ENCODE results near the gene RPTOR.

RPTOR gene

GRCh38 chr17:80996422-80997305 lies 452.0 kb downstream of the RPTOR start:
- no peak overlapping the region for H3K4me3 ChIP-seq (ENCODE audit: low read depth, low read length)
- no peak for DNase-seq (ENCODE audit: low read depth)
- TF ChIP-seq CTCF (IDR thresholded peaks at IDR 0.05; ENCODE audit: low read depth, low read length, missing control alignments), result no peak
- in situ Hi-C loops (cut with HindIII; ENCODE audit: low sequenced_read_pairs), result no loop called here

GRCh38 chr17:80997424-80998117 lies 452.9 kb downstream of the RPTOR start:
- no peak for DNase-seq (ENCODE audit: low read depth)
- in situ Hi-C loops (cut with HindIII; ENCODE audit: low sequenced_read_pairs), result no loop called here
- no peak overlapping the region for H3K4me3 ChIP-seq (ENCODE audit: low read depth, low read length)
- TF ChIP-seq CTCF (IDR thresholded peaks at IDR 0.05; ENCODE audit: low read depth, low read length, missing control alignments), result no peak

- DNase-seq (ENCODE audit: low read depth), result no peak
- no peak overlapping the region for H3K4me3 ChIP-seq (ENCODE audit: low read depth, low read length)
- TF ChIP-seq CTCF (IDR thresholded peaks at IDR 0.05; ENCODE audit: low read depth, low read length, missing control alignments), result no peak
- in situ Hi-C loops (cut with HindIII; ENCODE audit: low sequenced_read_pairs), result no loop called here
These were observed 453.6 kb downstream of the RPTOR start for GRCh38 chr17:80998118-80998747.

- no peak overlapping the region for H3K4me3 ChIP-seq (ENCODE audit: low read depth, low read length)
- TF ChIP-seq CTCF (IDR thresholded peaks at IDR 0.05; ENCODE audit: low read depth, low read length, missing control alignments), result no peak
- no peak for DNase-seq (ENCODE audit: low read depth)
- in situ Hi-C loops (cut with HindIII; ENCODE audit: low sequenced_read_pairs), result no loop called here
These were observed 454.3 kb downstream of the RPTOR start for GRCh38 chr17:80998748-80999535.

- TF ChIP-seq CTCF (IDR thresholded peaks at IDR 0.05; ENCODE audit: low read depth, low read length, missing control alignments), result no peak
- no peak for DNase-seq (ENCODE audit: low read depth)
- in situ Hi-C loops (cut with HindIII; ENCODE audit: low sequenced_read_pairs), result no loop called here
- H3K4me3 ChIP-seq (ENCODE audit: low read depth, low read length), result no peak overlapping the region
These were observed 455.1 kb downstream of the RPTOR start for GRCh38 chr17:80999536-81000333.
